BLaER1 (cell line): ENCODE results near the gene FMNL2.
"Not testable (repeated sequence)": the region's sequence is repeated elsewhere in the genome, so short reads cannot be mapped to it uniquely, and the experiment has no call there.

Source experiments
- H3K27ac ChIP-seq: shearing (Covaris generic); formaldehyde crosslinking; 2 replicates; pipeline ENCODE4 v1.8.1; 2022
- H3K27me3 ChIP-seq: shearing (Covaris generic); formaldehyde crosslinking; 2 replicates; pipeline ENCODE4 v1.8.1; 2022
- H3K36me3 ChIP-seq: shearing (Covaris generic); formaldehyde crosslinking; 2 replicates; pipeline ENCODE4 v1.8.1; 2022
- H3K4me1 ChIP-seq: shearing (Covaris generic); formaldehyde crosslinking; 2 replicates; pipeline ENCODE4 v1.8.1; 2022
- H3K4me2 ChIP-seq: shearing (Covaris generic); formaldehyde crosslinking; 2 replicates; pipeline ENCODE4 v1.8.1; 2022
- H3K4me3 ChIP-seq: shearing (Covaris generic); formaldehyde crosslinking; 2 replicates; pipeline ENCODE4 v1.8.1; 2022
- H3K9ac ChIP-seq: shearing (Covaris generic); formaldehyde crosslinking; 2 replicates; pipeline ENCODE4 v1.8.1; 2022
- H3K9me3 ChIP-seq: shearing (Covaris generic); formaldehyde crosslinking; 2 replicates; pipeline ENCODE4 v1.8.1; 2022
- H4K20me1 ChIP-seq: shearing (Covaris generic); formaldehyde crosslinking; 2 replicates; pipeline ENCODE4 v1.8.1; 2022
- Cebpa-rat ChIP-seq: shearing (Covaris generic); IDR thresholded peaks from 2 replicates; pipeline ENCODE4 v1.8.1; 2022

The FMNL2 gene

DNA sequence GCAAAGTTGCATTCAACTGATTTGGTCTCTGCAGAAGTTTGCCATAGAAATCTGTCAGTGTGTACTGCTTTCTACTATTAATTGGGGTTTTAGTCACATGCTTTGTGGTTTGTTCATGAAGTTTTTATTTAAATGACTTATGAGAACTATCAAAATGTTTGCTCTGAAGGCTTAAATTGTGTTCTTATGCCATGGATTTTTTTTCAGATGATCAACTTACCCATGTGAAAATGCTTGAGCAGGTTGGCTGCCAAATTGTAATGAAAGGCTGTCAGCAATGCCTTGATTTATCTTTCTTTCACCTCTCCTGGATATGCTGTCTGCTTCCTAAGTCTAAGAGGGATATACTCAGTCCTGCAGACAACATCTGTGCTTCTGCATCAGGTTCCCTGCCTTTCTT lies 50.7 kb downstream of the FMNL2 start:
- TF ChIP-seq Cebpa-rat: no peak
- peaks cover 12% of the 10 kb centered on the region; the same call in 1 of the 2 replicates for H3K9me3 ChIP-seq
- H4K20me1 ChIP-seq: peaks cover 100% of the 10 kb centered on the region
- H3K36me3 ChIP-seq: peaks cover 62% of the 10 kb centered on the region
- H3K9ac ChIP-seq: no peak overlapping the region
- H3K4me2 ChIP-seq: no peak overlapping the region
- H3K4me3 ChIP-seq: no peak overlapping the region
- H3K4me1 ChIP-seq: peaks cover 17% of the 10 kb centered on the region; the same call in 1 of the 2 replicates
- H3K27ac ChIP-seq: no peak overlapping the region
- H3K27me3 ChIP-seq: no peaks in the 10 kb centered on the region

DNA sequence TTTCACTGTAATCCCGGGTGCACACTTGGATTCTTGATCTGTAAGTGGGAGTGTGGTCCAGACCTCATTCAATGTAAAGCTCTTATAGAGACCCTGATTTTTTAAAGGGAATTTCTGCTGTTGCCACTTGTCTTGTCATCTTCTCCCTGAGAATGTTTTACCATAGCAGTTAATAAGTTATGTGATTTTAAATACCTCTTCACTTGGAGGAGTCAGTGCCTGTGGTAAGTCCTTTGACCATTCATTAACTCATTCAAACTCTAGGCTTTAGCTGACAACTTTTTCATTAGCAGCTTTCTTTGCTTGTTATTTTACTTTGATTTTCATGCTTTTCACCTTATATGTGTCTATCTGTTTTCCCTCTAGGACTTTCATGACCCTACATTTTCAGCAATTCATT lies 51.3 kb downstream of the FMNL2 start:
- no peak overlapping the region for H3K27ac ChIP-seq

DNA sequence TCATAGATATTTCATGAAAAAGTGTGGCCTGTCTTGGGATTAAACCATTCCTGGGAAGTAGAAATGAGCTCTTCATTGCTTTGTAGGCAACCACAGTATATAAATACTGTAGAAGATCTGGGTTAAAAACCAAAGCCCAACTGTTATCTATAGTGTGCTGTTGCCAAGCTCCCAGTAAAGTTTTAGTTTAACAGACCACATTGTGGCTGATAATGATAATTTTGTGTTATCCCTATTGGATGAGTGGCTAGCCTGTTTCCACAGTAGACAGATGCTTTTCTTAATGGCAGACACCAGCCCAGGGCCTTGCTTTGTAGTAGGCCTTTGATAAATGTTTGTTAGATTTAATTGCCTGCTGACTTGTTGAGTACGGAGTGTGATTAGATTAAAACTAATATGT lies 52.1 kb downstream of the FMNL2 start:
- H3K9ac ChIP-seq: no peak overlapping the region
- no peak overlapping the region for H3K27ac ChIP-seq
- no peaks in the 10 kb centered on the region for H3K27me3 ChIP-seq
- H3K4me1 ChIP-seq: peaks cover 6% of the 10 kb centered on the region; the same call in 1 of the 2 replicates
- peaks cover 100% of the 10 kb centered on the region for H4K20me1 ChIP-seq
- H3K9me3 ChIP-seq: peaks cover 12% of the 10 kb centered on the region; the same call in 1 of the 2 replicates
- no peak for TF ChIP-seq Cebpa-rat
- no peak overlapping the region for H3K4me3 ChIP-seq
- peaks cover 72% of the 10 kb centered on the region for H3K36me3 ChIP-seq
- H3K4me2 ChIP-seq: no peak overlapping the region

More for the DNA sequence above, 51.3 kb downstream of the FMNL2 start:
- Histone ChIP-seq H3K27me3 (no peaks in the 10 kb centered on the region), H3K4me1 (peaks cover 12% of the 10 kb centered on the region; the same call in 1 of the 2 replicates), H4K20me1 (peaks cover 100% of the 10 kb centered on the region), H3K4me2 (no peak overlapping the region), H3K36me3 (peaks cover 68% of the 10 kb centered on the region), H3K9ac (no peak overlapping the region), H3K9me3 (peaks cover 12% of the 10 kb centered on the region; the same call in 1 of the 2 replicates), H3K4me3 (no peak overlapping the region)
- no peak for TF ChIP-seq Cebpa-rat

DNA sequence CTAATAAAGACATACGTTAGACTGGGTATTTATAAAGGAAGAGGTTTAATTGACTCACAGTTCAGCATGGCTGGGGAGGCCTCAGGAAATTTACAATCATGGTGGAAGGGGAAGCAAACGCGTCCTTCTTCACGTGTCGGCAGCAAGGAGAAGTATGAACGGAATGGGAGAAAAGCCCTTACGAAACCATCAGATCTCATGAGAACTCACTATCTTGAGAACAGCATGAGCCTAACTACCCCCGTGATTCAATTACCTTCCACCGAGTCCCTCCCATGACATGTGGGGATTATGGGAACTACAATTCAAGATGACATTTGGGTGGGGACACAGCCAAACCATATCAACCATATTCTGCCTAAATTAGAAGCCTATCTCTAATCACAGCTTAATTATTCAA lies 53.3 kb downstream of the FMNL2 start:
- not testable (repeated sequence) for H3K4me2 ChIP-seq, H3K9ac ChIP-seq, H3K4me3 ChIP-seq, H3K27me3 ChIP-seq, H3K27ac ChIP-seq
- Histone ChIP-seq H3K36me3 (peaks cover 81% of the 10 kb centered on the region), H4K20me1 (peaks cover 100% of the 10 kb centered on the region), H3K4me1 (peaks cover 11% of the 10 kb centered on the region), H3K9me3 (peaks cover 12% of the 10 kb centered on the region; the same call in 1 of the 2 replicates)

DNA sequence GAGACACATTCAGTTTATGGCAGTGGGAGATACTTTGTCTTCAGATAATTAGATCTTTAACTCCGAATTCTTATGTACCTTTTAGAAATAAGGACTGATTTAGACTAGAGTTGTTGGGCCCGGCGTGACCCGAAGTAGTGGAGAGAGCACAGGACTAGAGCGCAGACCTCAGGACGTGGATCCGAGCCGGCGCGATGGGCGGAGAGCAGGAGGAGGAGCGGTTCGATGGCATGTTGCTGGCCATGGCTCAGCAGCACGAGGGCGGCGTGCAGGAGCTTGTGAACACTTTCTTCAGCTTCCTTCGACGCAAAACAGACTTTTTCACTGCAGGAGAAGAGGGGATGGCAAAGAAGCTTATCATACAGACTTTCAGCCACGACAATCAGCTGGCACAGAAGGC lies 54.5 kb downstream of the FMNL2 start:
- no peak overlapping the region for H3K9ac ChIP-seq
- no peak overlapping the region for H3K27ac ChIP-seq
- no peak overlapping the region for H3K4me2 ChIP-seq
- H3K4me1 ChIP-seq: peaks cover 16% of the 10 kb centered on the region
- H3K4me3 ChIP-seq: no peak overlapping the region
- peaks cover 76% of the 10 kb centered on the region for H3K36me3 ChIP-seq
- H4K20me1 ChIP-seq: peaks cover 100% of the 10 kb centered on the region
- TF ChIP-seq Cebpa-rat: no peak
- peaks cover 12% of the 10 kb centered on the region; the same call in 1 of the 2 replicates for H3K9me3 ChIP-seq
- no peaks in the 10 kb centered on the region for H3K27me3 ChIP-seq

DNA sequence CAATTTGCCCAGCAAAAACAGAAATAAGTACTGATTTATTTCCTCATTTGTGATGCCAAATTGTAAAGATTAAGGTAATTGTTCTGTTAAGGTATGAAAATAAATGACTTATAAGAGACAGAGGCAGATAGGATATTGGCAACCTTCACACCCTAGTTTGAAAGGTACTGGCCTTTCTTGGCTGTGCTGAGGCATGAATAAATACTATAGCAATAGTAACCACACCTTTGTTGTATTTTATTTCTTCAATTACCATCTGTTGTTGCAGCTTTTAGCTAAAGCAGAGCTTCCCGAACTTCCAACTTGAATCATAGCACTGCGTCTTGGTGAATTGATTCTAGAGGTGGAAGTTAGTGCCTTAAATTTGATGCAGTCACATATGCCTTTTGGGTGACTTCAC lies 55.9 kb downstream of the FMNL2 start:
- H3K27ac ChIP-seq: no peak overlapping the region
- H3K9me3 ChIP-seq: peaks cover 12% of the 10 kb centered on the region; the same call in 1 of the 2 replicates
- no peaks in the 10 kb centered on the region for H3K27me3 ChIP-seq
- peaks cover 15% of the 10 kb centered on the region for H3K4me1 ChIP-seq
- H3K4me3 ChIP-seq: no peak overlapping the region
- H3K36me3 ChIP-seq: peaks cover 66% of the 10 kb centered on the region
- no peak for TF ChIP-seq Cebpa-rat
- no peak overlapping the region for H3K9ac ChIP-seq
- H3K4me2 ChIP-seq: no peak overlapping the region
- peaks cover 98% of the 10 kb centered on the region for H4K20me1 ChIP-seq

DNA sequence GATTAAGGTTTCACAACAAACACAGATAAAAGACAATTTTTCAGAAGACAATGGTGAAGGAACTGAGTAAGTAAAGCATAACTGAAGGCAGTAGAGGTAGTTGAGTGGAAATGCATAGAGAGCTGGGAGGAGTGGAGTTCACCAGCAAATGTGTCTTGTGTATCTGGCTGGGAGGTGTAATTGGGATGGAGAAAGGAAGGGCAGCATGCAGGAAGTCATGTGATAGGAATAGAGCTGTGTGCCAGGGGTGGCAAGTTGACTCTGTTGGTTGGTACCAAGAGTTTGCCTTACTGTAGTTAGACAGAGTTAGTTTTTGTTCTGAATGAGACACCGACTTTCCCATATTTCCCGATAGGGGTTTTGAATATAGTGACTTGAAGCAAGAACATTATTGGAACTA lies 56.3 kb downstream of the FMNL2 start:
- Histone ChIP-seq H3K9me3 (peaks cover 12% of the 10 kb centered on the region; the same call in 1 of the 2 replicates), H3K9ac (no peak overlapping the region), H4K20me1 (peaks cover 98% of the 10 kb centered on the region), H3K36me3 (peaks cover 61% of the 10 kb centered on the region), H3K27ac (no peak overlapping the region), H3K4me2 (no peak overlapping the region), H3K27me3 (no peaks in the 10 kb centered on the region), H3K4me1 (peaks cover 15% of the 10 kb centered on the region), H3K4me3 (no peak overlapping the region)
- no peak for TF ChIP-seq Cebpa-rat

DNA sequence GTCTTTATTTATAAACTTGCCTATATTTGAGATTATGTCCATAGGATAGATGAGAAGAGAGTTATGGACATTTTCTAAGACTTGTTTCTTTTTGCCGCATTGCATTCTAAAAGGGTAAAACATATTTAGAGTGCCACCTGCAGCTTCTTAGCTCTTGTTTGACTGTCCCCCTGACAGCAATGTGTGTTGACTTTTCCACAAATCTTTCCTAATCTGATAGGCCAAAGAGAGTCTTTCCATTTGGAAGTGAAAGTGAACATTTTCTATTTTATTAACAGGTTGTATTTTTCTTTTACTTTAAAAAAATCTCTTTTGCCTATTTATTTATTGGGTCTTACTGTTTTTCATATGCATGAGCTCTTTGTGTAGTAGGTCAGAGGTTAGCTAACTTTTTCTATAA lies 58.4 kb downstream of the FMNL2 start:
- Histone ChIP-seq H3K27me3 (no peaks in the 10 kb centered on the region), H3K4me2 (no peak overlapping the region)
- TF ChIP-seq Cebpa-rat: no peak

DNA sequence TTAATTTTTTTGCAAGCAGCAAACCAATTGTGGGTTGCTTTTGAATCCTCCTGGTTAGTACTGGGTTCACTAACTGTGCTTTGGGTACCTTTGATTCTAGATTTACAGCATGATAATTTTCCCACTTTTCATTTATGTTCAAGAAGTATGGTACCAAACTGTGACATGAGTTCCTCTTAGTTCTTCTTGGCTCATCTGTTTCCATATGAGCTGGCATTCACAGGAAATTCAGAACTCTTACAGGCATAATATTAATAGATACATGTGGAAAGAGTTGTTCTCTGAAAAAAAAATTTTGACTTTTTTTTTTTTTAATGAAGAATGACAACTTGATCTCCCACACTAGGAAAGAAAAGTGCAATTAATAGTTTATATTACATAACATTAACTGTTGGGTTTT lies 59.4 kb downstream of the FMNL2 start:
- no peak for TF ChIP-seq Cebpa-rat
- H3K36me3 ChIP-seq: peaks cover 32% of the 10 kb centered on the region
- peaks cover 21% of the 10 kb centered on the region for H3K4me1 ChIP-seq
- H3K4me2 ChIP-seq: no peak overlapping the region
- H3K9ac ChIP-seq: no peak overlapping the region
- H3K9me3 ChIP-seq: peaks cover 9% of the 10 kb centered on the region; the same call in 1 of the 2 replicates
- no peak overlapping the region for H3K4me3 ChIP-seq
- peaks cover 98% of the 10 kb centered on the region for H4K20me1 ChIP-seq
- H3K27me3 ChIP-seq: no peaks in the 10 kb centered on the region
- H3K27ac ChIP-seq: no peak overlapping the region

More for the DNA sequence above, 58.4 kb downstream of the FMNL2 start:
- Histone ChIP-seq H3K4me1 (peaks cover 15% of the 10 kb centered on the region), H3K9ac (no peak overlapping the region), H3K9me3 (peaks cover 12% of the 10 kb centered on the region; the same call in 1 of the 2 replicates), H3K27ac (no peak overlapping the region), H3K4me3 (no peak overlapping the region), H3K36me3 (peaks cover 41% of the 10 kb centered on the region), H4K20me1 (peaks cover 98% of the 10 kb centered on the region)

DNA sequence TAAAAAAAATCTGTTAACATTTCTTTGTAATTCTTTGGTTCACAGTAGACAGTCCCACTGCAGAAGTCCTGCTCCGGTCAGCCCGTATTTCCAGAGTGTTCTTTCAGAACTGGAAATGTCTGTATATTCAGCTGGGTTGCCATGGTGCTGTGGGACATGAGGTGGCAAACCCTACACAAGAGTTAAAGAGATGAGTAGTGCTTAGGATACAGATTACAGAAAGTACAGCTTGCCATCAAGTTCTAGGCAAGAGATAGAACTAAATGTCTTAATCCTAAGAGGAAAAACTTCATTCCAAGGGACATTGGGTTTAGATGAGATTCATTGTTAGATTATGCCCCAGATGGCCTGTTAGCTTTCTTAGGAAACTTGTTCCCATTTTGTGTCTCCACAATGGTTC lies 60.1 kb downstream of the FMNL2 start:
- no peak overlapping the region for H3K27ac ChIP-seq
- H3K36me3 ChIP-seq: peaks cover 25% of the 10 kb centered on the region
- H3K4me3 ChIP-seq: no peak overlapping the region
- H3K27me3 ChIP-seq: no peaks in the 10 kb centered on the region
- H4K20me1 ChIP-seq: peaks cover 98% of the 10 kb centered on the region
- peaks cover 29% of the 10 kb centered on the region for H3K4me1 ChIP-seq
- no peak overlapping the region for H3K4me2 ChIP-seq
- H3K9ac ChIP-seq: no peak overlapping the region
- peaks cover under 1% of the 10 kb centered on the region; the same call in 1 of the 2 replicates for H3K9me3 ChIP-seq
- TF ChIP-seq Cebpa-rat: no peak

DNA sequence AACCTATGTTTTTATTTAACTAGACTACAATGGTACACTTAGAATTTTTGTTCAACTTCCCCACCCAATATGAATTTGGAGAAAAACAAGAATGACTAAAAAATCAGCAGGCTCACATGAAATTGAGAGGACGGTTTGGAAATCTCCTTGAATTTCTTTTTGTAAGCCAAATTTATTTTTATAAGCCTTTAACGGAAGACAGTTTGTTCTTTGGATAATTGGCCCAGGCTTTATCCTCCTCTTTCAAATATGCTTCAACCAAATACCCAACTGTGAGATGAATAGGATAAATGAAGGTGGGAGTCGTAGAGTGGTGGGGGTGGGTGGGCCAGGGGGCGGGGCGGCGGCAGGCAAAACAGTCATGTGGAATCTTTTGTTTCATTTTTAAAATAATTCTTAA lies 60.6 kb downstream of the FMNL2 start:
- Histone ChIP-seq H3K4me3 (no peak overlapping the region), H3K36me3 (peaks cover 20% of the 10 kb centered on the region), H3K9ac (no peak overlapping the region), H3K27ac (no peak overlapping the region), H3K27me3 (no peaks in the 10 kb centered on the region), H3K4me2 (no peak overlapping the region), H3K9me3 (no peaks in the 10 kb centered on the region), H3K4me1 (peaks cover 34% of the 10 kb centered on the region), H4K20me1 (peaks cover 98% of the 10 kb centered on the region)
- TF ChIP-seq Cebpa-rat: no peak
